ENCODE measurements around the gene KCNH5.

The KCNH5 gene

GRCh38 chr14:62663456-62663821 is 381.8 kb downstream of the KCNH5 start:
- DNase-seq, result no peak

GRCh38 chr14:62662811-62663455 is 382.3 kb downstream of the KCNH5 start:
- no peak for DNase-seq

- no peak for DNase-seq
Observed at GRCh38 chr14:62661818-62662217, 383.4 kb downstream of the KCNH5 start.

GRCh38 chr14:62658631-62659030 is 386.6 kb downstream of the KCNH5 start:
- DNase-seq, result no peak

- DNase-seq, result no peak
Observed at GRCh38 chr14:62657376-62657775, 387.9 kb downstream of the KCNH5 start.

- peak; percentile 57 for DNase-seq
Observed at GRCh38 chr14:62655166-62655565, 390.1 kb downstream of the KCNH5 start.

GRCh38 chr14:62654641-62655040 is 390.6 kb downstream of the KCNH5 start:
- DNase-seq, result peak; percentile 59

Measured in eye (tissue), 1 donor.